GM19438 (cell line): ENCODE data around the gene ANKS1A.

ENCODE experiments used
- ATAC-seq: cut with Tn5 transposase; IDR thresholded peaks from one replicate; pipeline ENCODE4 v1.9.1; 2021; ENCODE audit warnings: low read depth; ENCODE audit not compliant: unreplicated experiment

The ANKS1A gene

DNA sequence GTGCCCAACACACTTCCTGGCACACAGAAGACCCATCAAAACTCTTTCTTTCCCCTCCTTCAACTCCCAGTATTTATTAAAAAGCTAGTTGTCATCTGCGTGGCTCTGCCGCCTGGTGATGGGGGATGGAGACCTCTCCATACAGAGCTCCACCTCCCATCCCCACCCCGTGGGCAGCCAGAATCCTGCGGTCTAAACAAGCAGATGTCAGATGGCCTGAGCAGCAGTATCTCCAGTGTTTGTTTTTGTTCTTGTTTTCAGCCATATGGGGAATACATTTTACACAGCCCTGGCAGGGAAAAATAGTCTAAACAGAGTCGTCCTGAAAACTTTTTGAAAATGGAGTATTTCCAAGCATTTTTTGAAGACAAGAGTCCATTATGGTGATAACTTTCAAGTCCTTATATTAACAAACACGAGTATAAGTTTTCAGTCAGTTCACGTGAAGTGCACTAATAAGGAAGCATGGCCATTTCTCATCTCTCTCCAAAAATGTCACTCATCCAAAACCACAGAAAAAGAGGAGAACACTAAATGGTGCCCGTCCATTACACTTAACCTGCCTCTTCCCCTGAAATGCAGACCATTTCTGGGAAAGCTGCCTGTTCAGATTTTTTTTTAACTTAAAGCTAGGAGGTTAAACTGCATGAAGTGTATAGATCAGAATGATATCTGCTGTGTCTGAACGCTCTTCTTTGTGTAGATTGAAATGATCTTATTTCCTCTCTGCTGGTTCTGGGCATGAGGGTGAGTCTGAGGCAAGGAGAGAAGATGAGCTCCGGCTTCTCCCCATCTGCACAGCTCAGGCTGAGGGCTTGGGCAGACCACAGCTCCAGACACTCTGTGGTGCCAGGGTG lies 161.1 kb downstream of the ANKS1A start:
- no peak for ATAC-seq

- no peak for ATAC-seq
Measured at GRCh38 chr6:35050757-35051330, 161.8 kb downstream of the ANKS1A start.

DNA sequence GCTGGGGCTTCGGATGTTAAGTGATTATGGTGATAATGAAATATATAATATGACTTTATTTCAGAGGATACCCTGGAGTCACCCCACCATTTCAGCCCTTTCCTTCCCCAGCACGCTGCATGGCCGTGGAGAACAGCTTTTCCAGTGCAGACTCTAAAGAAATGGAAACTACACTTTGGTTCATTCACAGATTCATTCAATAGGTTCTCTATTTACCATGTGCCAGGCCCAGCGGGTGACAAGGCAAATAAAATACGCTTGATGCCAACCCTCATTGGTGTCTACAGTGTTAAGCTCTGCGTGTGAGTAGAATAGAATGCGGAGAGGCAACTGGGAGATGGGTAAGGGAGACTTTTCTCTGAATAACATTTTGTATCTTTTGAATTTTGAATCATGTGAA lies 162.3 kb downstream of the ANKS1A start:
- ATAC-seq: no peak

DNA sequence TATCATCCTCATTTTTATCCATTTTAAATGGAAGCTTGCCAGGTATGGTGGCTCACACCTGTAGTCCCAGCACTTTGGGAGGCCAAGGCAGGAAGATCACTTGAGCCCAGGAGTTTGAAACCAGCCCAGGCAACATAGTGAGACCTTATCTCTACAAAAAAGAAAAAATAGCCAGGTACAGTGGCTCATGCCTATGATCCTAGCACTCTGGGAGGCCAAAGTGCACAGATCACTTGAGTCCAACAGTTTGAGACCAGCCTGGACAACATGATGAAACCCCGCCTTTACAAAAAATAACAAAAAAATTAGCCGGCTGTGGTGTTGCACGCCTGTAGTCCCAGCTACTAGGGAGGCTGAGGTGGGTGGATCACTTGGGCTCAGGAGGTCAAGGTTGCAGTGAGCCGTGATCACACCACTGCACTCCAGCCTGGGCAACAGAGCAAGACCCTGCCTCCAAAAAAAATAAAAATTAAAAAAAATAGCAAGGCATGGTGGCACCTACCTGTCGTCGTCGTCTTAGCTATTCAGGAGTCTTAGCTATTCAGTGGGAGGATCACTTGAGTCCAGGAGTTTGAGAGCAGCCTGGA lies 163.0 kb downstream of the ANKS1A start:
- no peak for ATAC-seq

DNA sequence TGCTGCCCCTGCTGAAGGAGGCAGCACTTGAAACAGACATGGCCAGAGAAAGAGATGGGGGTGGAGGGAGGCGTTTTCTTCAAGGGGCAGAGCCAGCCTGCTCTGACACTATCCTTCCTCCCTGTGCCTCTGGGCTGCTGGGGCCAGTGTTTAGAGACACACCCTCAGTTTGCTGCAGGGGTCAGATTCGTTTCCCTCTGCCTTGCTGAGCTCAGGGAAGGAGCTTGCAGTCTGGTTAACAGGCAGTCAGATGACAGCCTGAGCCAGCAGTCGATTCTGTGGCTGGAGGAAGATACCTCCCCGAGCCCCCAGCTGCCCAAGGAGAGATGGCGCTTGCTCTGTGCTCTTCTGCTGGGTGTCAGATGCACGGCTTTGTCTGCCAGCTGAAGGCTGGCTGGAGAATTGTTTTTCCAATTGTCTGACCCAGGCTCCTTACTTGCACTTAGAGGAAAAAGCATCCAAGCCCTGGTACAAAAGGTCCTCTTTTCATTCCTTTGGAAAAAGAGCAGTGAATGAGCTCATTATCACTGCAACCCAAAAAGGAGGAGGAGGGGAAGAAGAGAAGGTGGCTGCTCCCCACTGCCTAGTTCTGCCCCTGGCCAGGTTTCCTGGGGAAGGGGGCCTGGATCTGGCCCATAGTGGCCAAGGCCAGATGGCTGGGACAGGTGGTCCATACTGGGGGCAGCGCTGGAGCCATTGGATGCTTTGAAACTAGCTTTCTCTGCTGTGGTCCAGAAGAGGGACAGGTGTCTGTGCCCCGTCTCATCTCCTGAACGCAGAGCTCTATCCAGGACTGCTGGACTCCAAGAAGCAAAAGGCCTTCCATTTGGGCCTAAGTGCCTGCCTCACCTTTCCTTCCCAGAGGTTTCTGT lies 163.9 kb downstream of the ANKS1A start:
- no peak for ATAC-seq

- no peak for ATAC-seq
Measured at GRCh38 chr6:35053701-35054100, 164.6 kb downstream of the ANKS1A start.

DNA sequence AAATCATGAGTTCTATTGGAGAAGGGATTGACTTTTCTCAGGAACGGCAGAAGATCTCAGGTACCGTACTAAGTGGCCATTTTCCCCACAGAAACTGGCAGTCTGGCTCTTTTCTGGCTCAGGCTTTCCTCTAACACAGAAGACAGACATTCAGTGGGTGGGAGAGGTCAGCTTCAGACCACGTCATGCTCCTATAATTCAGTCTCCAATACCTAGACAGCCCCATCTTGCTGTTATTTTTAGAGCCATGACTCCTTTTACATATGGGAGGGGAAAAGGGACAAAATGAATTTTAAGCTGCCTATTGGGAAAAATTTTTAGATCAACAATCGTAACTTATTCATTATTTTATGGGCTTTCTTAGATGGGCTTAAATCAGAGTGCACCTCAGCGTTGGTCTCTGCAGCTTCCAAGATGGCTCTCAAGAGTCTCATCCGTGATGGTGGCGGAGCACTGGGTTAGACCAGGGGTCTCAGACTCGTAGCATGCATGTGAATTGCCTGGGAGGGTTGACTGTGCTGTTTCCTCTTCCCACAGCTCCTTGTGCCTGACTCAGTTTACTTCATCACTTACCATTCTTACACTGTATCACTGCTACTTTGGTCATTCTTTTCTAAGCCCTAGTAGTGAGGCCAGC lies 165.2 kb downstream of the ANKS1A start:
- no peak for ATAC-seq

DNA sequence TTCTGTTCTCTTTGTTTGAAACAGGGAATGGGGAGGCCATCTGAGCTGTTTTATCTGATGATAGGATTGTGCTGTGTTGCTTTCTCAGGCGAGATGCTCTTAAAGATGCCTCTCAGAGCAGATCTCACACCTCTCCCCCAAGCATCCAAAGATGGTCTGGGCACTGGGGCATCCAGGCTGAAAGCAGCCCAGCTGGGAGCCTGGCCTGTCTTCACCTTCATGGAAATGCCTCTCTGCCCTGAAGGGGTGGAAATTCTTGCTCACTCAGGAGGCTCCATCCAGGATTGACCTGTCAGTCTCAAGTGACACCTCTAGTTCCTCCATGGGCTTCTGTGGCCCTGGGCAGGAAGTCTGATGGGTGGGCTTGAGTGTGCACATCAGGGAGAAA lies 165.7 kb downstream of the ANKS1A start:
- no peak for ATAC-seq

DNA sequence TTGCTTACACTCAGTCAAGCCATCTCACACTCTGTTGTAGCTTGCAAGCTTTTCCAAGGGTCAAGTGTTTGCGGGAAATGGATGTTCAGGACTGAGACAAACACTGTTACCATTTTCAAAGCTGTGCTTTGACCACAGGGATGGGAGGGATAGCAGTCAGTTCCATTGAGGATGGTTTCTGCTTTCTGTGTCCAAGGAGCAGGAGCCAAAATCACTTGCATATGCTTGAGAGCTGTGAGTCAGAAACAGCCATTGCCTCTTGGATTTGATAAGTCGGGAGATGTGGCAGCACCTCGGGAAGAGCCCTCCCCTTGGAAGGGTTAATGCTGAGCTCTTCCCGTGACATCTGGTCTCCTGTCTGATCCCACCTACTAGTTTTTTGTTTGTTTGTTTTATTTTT lies 166.8 kb downstream of the ANKS1A start:
- no peak for ATAC-seq

- no peak for ATAC-seq
Measured at GRCh38 chr6:35056952-35057351, 167.9 kb downstream of the ANKS1A start.

DNA sequence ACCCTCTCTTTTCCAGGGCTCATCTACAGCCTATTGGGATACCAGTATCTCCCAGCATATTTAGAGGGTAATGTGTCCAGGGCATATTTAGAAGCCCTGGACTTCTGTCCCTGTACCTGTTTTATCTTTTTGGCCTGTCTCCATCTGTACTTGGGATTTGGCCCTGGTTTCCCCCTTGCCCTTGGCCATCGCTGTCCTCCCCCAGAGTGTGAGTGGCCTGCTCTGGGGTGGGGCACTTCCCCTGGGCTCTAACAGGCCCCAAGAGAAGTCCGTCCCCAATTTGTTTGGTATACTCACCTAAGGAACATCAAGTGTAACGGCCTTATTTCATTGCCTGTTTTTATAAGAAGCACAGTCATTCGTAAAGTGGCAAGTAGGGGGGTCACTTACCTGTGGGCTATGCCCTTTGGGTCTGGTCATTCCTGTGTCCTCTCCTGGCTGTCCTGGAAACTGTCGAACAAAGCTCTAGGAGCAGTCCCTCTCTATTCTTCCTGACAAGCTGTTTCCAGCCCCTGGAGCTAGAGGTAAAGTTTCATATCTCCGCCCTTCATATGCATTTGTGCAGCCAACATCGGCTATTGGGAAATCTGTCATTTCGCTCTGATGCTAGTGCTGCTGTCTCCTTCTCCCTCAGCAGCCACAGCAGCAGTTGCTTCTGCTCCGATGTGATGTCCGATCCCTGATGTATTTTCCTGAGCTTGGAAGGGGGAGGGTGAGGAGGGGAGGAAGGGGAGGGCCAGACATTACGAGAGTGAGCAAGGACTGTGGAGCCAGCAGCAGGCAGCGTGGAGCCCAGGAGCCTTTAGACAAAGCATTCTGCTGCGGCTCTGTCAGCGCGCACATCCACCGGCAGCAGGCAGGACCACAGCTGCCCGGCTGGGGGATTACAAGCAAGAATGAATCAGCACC lies 168.6 kb downstream of the ANKS1A start:
- ATAC-seq: no peak

DNA sequence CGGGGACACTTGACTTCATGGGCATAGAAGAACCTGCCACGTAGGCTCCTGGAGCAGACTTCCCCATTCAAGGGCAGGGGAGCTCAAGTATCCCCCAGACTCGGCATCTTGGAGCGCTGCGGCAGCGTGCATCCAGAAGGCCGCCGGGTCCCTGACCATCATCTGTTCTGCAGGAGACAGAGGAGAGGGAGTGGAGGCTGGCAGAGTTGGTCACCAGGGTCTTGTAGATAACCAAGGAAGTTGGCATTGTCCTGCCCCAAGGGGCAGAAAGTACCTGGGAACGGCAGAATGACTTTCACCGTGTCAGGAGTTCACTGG lies 169.3 kb downstream of the ANKS1A start:
- ATAC-seq: no peak

DNA sequence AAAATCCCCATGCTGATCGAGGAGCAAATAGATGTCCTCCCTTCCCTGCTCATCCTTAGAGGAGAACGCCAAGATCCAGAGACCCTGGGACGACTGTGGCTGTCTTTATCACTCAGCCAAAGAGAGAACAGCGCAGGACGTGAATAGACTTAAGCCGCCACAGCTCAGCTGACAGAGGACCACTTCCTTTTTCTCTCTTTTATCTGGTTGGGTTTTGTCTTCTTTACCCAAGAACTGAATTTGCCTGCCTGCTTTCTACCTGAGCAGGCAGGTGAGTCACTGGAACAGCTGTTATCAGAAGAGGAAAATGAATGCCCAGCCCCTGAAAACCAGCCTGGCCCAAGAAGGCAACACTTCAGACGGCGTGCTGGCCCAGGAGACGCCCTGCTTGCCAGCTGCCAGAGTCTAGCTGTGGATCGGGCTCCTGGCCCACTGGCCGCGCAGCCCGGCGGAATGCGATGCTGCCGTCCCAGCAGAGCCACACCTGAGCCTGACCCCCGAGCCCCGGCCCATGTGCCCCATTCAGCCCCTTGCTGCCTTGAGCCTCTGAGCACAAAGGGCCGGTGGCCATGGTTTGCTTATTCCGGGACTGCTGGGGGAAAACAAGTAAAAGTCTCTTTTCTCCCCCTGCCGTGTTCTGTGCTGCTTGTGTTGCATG lies 169.9 kb downstream of the ANKS1A start:
- ATAC-seq: no peak

DNA sequence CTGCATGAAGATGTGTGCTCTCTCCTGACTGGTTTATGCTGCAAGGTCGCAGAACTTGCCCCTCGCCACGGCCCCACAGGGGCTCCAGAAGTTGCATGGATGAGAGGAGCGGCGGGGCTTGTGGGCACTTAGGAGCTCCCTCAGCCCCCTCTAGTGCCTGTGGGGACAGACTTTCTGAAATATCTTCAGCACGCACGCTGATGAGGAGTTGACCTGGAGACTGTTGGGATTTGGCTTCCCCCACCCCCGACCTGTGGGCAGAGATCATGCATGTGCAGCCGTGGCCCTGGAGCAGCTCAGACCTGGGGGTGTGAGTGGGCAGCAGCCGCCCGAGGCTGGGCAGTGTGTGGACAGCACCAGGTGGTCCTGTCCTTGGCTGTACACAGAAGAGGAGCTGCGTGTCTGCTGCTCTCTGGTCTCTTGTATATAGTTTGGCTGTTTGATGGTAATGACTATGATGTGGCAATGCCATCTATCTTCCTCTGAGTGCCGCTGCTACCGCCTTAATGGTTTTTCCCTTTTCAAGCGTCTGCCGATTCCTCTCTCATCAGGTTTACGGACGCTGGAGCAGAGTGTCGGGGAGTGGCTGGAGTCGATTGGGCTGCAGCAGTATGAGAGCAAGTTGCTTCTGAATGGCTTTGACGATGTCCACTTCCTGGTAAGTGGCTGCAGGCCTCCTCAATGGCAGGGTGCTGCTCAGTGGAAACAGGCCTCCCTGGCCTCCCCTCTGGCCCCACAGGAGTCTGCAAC lies 170.7 kb downstream of the ANKS1A start:
- ATAC-seq: no peak

GRCh38 chr6:35061102-35061615 lies 172.1 kb downstream of the ANKS1A start:
- ATAC-seq: no peak

DNA sequence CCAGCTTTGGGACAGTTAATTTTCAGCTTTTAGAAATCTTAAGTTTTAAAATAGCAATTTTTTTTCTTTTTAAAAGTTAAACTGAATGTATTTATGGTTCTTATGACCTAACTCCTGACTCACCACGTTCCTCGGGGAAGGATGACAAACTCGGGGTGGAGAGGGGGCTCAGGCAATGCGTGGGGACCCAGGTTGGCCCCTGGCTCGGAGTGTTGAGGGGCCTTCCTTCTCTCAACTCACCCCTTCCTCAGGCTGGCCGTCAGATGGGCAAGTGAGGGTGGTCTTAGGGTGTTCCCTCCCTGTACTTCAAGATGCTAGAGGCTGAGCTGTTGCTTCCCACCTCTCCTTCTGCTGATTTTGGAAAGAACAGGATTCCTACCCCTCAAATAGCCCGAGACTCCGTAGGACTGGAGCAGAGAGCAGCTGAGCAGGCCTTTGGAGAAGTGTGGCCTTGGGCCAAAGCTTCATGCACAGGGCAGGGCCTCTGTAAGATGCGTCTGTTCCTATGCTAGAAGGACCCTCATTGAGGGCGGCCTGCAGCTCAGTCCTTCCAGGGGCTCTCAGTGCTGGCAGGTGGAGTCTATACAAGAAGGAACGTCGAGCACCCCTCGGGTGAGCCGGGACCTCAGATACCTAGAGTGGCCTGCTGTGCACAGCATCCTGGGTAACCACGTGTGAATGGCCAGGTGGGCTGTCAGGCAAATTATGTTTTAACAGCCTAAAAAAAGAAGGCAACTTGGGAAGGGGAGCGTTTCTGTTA lies 172.8 kb downstream of the ANKS1A start:
- no peak for ATAC-seq
